Loucy (cell line): Measurements from ENCODE around the gene LHX6.
A peak's percentile ranks its signal among the peaks of the same experiment; 100 is the strongest.

Source experiments
- H2AFZ ChIP-seq: fragments of 200-600 bp; sonication (generic); 2 replicates; pipeline ENCODE4 v1.6.0; 2016; ENCODE audit warnings: antibody characterized with exemption, mild to moderate bottlenecking, low read length, moderate library complexity
- H3F3A ChIP-seq: fragments of 200-600 bp; 2 replicates; pipeline ENCODE4 v1.6.0; 2016; ENCODE audit warnings: antibody characterized with exemption, low read depth, mild to moderate bottlenecking
- H3K27me3 ChIP-seq: fragments of 200-600 bp; sonication (generic); 2 replicates; pipeline ENCODE4 v1.6.1; 2014; ENCODE audit warnings: low read length, mild to moderate bottlenecking; ENCODE audit not compliant: insufficient read depth, poor library complexity, severe bottlenecking
- H3K36me3 ChIP-seq: fragments of 200-600 bp; sonication (generic); 2 replicates; pipeline ENCODE4 v1.6.1; 2016; ENCODE audit warnings: low read length; ENCODE audit not compliant: insufficient read depth
- H3K4me1 ChIP-seq: fragments of 200-600 bp; sonication (generic); 2 replicates; pipeline ENCODE4 v1.5.1; 2014; ENCODE audit warnings: low read length, mild to moderate bottlenecking; ENCODE audit not compliant: insufficient read depth, poor library complexity, severe bottlenecking
- H3K4me2 ChIP-seq: fragments of 200-600 bp; sonication (generic); 2 replicates; pipeline ENCODE4 v1.6.0; 2014; ENCODE audit warnings: antibody characterized with exemption, low read length, low read depth, mild to moderate bottlenecking; ENCODE audit not compliant: poor library complexity, severe bottlenecking
- H3K4me3 ChIP-seq: fragments of 200-600 bp; sonication (generic); 2 replicates; pipeline ENCODE4 v1.5.1; 2014; ENCODE audit warnings: low read length, mild to moderate bottlenecking, mixed read lengths; ENCODE audit not compliant: poor library complexity, severe bottlenecking
- H3K79me2 ChIP-seq: fragments of 200-600 bp; sonication (generic); 2 replicates; pipeline ENCODE4 v1.6.1; 2014; ENCODE audit warnings: low read length; ENCODE audit not compliant: insufficient read depth
- H3K9ac ChIP-seq: fragments of 200-600 bp; sonication (generic); 2 replicates; pipeline ENCODE4 v1.6.0; 2014; ENCODE audit warnings: mild to moderate bottlenecking, low read depth, low read length, moderate library complexity; ENCODE audit not compliant: poor library complexity, severe bottlenecking
- H3K9me2 ChIP-seq: fragments of 200-600 bp; sonication (generic); replicated peaks from 2 replicates; pipeline ENCODE4 v1.6.1; 2016; ENCODE audit warnings: low read depth, low read length, mixed read lengths
- H3K9me3 ChIP-seq: fragments of 200-600 bp; sonication (generic); 2 replicates; pipeline ENCODE4 v1.6.1; 2014; ENCODE audit warnings: mild to moderate bottlenecking, antibody characterized with exemption, low read length, low read depth; ENCODE audit not compliant: insufficient read depth
- H4K20me1 ChIP-seq: fragments of 200-600 bp; sonication (generic); 2 replicates; pipeline ENCODE4 v1.6.0; 2014; ENCODE audit warnings: antibody characterized with exemption, low read length, mild to moderate bottlenecking; ENCODE audit not compliant: insufficient read depth, poor library complexity, severe bottlenecking
- CTCF ChIP-seq: fragments of 200-600 bp; sonication (generic); conservative IDR thresholded peaks from 2 replicates; pipeline ENCODE4 v1.5.1; 2014; ENCODE audit warnings: mild to moderate bottlenecking, antibody characterized with exemption, low read length
- EZH2phosphoT487 ChIP-seq: fragments of 200-600 bp; IDR thresholded peaks from 2 replicates; pipeline ENCODE4 v1.6.1; 2018; ENCODE audit warnings: antibody characterized with exemption, mild to moderate bottlenecking, moderate library complexity, borderline replicate concordance

LHX6 gene

DNA sequence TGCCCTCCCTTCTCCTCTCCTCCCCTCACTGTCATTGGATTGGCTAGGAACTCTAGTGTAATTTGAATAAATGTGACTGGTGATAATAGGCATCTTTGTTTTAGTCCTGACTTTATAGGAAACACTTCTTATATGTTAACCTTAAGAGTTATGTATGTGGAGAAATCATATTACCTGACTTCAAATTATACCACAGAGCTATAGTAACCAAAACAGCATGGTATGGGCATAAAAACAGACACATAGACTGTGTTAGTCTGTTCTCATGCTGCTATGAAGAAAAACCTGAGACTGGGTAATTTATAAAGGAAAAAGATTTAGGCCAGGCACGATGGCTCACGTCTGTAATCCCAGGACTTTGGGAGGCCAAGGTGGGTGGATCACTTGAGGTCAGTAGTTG, 45.3 kb upstream of the LHX6 start:
- no peaks in the 10 kb centered on the region for H3F3A ChIP-seq
- H3K4me2 ChIP-seq, result no peak overlapping the region
- no peaks in the 10 kb centered on the region for H4K20me1 ChIP-seq
- H3K9me2 ChIP-seq, result no peaks in the 10 kb centered on the region
- H3K27me3 ChIP-seq, result no peaks in the 10 kb centered on the region
- H3K9me3 ChIP-seq, result no peaks in the 10 kb centered on the region
- peaks cover 18% of the 10 kb centered on the region; the same call in 1 of the 2 replicates for H3K79me2 ChIP-seq
- H3K9ac ChIP-seq, result no peak overlapping the region
- no peaks in the 10 kb centered on the region for H3K4me1 ChIP-seq
- H3K4me3 ChIP-seq, result no peak overlapping the region
- TF ChIP-seq CTCF (no peak), EZH2phosphoT487 (no peak)
- H2AFZ ChIP-seq, result no peak overlapping the region
- no peaks in the 10 kb centered on the region; the same call in none of the 2 replicates for H3K36me3 ChIP-seq

DNA sequence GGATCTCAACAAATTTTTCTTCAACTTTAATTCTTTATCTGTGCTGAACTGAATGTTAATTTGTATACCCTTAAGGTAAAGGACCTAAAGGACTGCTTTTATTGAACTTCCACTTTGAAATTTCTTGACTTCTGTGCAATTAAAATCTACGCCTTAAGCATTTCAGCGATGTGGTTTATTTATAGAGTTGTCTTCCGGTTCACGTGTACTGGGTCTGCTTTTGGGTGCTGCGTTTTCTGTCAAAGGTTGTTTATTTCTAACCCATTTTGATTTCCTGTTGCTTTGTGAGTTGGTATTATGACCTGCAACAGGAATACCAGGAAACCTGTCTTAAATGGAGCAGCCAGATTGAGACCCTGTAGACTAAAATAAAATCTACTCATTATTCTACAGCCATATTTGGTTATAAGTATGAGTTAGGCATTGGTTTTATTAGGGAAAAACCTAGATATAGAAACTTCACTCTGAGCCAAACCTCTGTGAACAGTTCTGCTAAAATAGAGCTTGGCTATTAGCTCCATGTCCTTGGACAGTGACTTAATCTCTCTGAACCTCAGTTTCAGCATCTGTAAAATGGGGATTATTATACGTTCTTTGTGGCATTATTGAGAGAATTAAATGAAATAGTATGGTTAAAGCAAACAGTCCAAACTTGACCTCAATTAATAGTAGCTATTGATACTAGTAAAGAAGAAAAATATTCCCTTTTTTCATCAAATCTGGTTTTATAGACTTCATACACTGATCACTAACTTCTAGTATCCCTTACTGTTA, 39.5 kb upstream of the LHX6 start:
- Histone ChIP-seq H3K4me3 (no peak overlapping the region), H3K4me2 (peak overlapping the region; percentile 2), H3K79me2 (peaks cover 46% of the 10 kb centered on the region), H3K9me2 (no peaks in the 10 kb centered on the region), H3K9ac (no peak overlapping the region), H4K20me1 (peaks cover 11% of the 10 kb centered on the region), H3F3A (no peaks in the 10 kb centered on the region), H3K4me1 (peaks cover 20% of the 10 kb centered on the region), H3K27me3 (no peaks in the 10 kb centered on the region), H2AFZ (no peak overlapping the region), H3K36me3 (no peaks in the 10 kb centered on the region), H3K9me3 (no peaks in the 10 kb centered on the region)
- no peak for TF ChIP-seq EZH2phosphoT487
- TF ChIP-seq CTCF, result no peak

DNA sequence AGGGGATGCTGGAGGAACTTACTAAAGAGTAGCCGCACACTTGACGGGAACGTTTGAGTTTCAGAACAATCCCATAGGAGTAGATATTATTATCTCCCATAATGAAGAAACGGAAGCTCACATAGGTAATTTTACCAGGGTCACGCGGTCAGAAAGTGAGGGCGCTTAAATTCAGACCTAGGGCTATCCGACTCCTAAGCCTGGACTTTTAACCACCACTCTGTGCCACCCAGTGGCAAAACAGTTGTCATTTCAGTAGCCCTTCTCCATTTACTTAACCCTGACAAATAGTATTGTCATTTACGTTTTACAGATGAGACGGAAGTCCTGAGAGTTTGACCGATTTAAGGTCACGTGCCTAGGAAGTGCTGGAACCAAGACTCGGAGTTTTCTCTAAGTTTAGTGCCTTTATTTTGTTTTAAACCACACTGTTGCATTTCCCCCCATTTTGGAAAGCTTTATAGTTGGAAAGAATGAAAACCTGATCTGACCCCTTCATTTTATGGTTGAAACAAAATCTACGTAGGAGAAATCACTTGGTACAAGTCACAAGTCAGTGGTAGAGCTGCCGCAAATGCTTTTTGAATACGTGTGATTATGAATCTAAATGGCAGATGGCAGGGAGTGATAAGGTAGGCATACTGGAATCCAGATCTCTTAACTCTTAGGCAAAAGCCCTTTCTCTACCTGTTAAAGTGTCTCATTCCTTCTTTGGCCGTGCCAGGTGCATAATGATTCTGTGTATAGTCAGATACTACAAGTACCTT, 36.6 kb upstream of the LHX6 start:
- Histone ChIP-seq H3K27me3 (no peaks in the 10 kb centered on the region), H3K4me3 (peak overlapping the region; percentile 86), H3K9me3 (no peaks in the 10 kb centered on the region), H3K36me3 (peaks cover 10% of the 10 kb centered on the region; the same call in 1 of the 2 replicates), H2AFZ (peak overlapping the region; percentile 94), H3K4me2 (peak overlapping the region; percentile 79), H3K4me1 (peaks cover 47% of the 10 kb centered on the region), H3F3A (no peaks in the 10 kb centered on the region), H3K79me2 (peaks cover 74% of the 10 kb centered on the region), H3K9me2 (no peaks in the 10 kb centered on the region), H3K9ac (peak overlapping the region; percentile 92), H4K20me1 (peaks cover 26% of the 10 kb centered on the region)
- TF ChIP-seq EZH2phosphoT487 (no peak), CTCF (peak; percentile 24)
